HG03064 (cell line): ENCODE results near the gene TEAD4.

Experiments used
- ATAC-seq: cut with Tn5 transposase; IDR thresholded peaks from one replicate; pipeline ENCODE4 v1.9.1; 2021; ENCODE audit warnings: low read depth; ENCODE audit not compliant: unreplicated experiment

Gene TEAD4

DNA sequence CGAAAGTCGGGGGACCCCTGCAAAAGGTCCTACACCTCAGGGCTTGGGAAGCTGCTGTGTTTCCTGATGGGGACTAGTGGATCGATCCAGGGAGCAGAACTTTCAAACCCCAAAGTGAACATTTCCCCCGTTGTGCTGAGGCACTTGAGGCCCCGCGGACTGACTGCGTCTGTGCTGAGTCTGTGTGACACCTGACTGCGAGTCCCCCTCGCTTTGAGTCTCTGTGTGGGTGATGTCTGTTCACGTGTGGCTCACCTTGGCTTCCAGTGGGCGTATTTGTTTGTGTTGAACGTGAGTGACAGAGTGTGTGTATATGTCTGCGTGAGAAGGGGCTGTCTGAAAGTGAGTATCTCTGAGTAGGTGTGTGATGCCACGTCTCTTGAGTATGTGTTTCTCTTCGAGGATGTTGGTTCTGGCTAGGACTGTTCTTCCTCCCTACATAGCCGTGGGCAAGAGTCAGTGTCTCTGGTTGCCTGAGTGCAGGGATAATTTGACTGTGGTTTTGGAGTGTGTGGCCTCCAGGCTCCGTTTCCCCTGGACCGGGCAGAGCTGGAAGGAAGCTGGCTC lies 1.3 kb downstream of the TEAD4 start:
- no peak for ATAC-seq

DNA sequence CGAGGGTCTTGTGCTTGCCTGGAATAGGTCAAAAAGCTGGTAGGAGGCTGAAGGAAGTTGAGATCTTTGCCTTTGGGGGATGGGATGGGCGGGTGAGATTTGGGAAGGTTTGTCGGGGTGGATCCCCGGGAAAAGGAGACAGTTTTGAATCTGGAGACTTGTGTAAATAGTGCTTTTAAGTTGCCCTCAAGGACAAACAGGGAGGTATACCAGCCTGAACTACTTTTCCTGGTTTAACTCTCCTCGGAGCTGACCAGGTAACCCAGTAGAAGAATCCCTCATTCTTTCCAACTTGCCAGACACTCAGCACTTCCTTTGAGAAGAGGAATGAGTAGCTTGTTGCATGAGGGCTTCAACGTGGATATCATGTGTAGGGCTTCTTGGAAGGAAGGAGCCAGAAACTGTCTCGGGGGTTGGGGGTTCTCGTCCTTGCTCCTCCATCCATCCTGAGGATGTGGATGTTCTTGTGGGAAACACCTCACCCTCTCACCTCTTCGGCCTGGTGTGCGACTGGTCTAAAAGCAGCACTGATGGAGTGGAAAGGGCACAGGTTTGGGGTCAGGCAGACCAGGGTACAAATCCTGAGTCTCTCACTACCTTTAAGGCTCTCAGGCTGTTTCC lies 1.9 kb downstream of the TEAD4 start:
- ATAC-seq: no peak

DNA sequence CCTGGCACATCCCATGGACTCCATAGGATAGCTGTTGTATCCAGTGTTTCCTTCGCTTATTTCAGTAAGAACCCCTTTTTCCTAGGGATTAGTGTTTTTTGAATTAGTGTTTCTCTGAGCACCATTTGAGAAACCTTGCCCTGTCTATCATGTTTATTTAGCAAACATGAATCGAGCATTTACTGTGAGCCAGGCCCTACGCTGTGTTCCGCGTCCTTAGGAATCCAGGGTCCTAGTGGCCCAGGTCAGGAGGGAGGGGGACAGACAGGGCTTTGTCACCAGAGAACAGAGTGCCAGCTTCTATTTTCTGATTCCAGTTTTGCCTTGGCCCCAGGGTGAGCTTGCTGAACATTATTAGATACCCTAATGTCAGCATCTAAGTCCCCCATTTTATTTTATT lies 2.5 kb downstream of the TEAD4 start:
- ATAC-seq: no peak

DNA sequence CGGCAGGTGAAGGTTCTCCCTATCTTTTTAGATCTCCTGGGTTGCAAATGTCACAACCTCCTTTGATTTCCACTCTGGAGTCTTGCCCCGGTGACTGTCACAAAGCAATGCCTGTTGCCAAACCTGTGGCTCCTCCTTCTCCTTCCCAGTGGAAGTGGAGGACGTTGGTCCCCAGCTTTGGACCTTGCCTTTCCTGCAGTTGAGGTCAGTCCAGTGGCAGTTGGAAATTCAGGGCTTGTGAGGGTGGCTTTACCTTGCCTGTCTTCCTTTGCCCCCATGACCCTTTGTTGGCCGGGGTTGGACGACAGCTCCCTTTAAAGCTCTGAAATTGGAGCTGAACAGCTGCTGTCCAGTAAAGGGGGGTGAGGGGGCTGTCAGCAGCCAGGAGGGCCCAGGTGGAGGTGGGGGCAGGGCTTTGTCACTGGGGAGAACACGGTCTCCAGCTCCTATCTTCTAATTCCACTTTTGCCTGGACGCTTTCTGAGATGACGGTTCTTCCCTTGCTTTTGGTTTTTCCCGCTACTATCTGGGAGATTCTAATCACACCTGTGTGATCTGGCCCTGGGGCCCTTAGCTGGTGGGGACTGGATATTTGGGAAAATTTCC lies 4.1 kb downstream of the TEAD4 start:
- no peak for ATAC-seq

DNA sequence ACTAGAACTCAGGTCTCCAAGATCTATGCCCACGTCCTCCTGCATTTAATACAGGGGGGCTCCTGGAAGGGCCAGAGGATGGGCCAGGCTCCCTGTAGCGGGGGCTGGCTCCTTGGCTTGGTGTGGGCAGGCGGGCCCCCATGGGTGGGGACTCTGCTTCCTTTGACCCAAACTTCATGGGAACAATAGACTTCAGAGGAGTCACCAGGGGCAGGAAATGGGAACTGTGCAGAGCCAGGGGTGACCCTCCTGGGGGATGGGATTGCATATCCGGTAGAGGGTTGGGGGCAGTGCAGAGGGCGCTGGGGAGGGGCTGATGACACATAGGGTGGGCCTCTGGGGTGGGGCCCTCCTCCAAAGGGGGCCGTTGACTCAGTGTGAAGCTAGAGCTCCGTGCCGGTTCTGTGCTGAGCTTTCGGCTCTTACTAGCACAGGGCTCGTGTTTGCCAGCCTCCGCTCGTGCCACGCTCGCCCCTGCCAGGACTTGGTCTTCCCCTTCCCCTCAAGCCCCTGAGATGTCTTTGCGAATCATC lies 4.6 kb downstream of the TEAD4 start:
- ATAC-seq: no peak

DNA sequence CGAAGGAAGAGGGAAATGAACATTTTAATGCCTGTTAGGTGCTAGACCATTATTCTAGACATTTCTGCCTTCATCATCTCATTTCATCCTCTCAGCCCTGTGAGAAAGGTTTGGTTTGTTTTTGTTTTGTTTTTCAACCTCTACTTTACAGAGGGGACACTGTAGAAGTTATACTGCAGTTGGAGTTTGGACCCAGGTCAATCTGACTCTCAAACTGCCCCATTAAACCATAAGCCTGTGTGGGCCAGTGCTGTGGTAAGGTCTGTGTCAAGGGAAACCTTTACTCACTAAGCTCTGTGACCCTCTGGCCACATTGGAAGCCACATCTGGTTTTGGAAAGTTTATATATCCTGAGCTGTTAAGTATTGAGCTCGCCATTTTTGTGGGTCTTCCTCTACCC lies 8.5 kb downstream of the TEAD4 start:
- ATAC-seq: no peak

DNA sequence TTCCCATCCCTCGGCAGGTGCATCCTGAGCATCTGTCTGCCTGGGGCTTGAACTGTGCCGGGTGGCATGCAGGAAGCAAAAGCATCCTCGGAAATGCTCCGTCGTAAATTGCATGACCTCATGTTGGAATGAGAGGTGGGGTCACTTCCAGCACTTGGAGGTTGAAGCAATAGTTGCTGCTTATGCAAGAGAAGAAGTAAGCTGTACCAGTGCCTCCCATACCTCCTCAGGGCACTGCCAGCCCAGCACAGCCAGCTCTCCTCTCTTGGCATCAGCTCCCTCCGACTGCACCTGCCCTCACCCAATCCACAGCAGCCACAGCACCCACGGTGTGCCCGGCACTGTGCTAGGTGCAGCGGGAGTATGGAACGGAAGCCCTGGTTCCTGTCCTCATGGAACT lies 11.5 kb downstream of the TEAD4 start:
- no peak for ATAC-seq

DNA sequence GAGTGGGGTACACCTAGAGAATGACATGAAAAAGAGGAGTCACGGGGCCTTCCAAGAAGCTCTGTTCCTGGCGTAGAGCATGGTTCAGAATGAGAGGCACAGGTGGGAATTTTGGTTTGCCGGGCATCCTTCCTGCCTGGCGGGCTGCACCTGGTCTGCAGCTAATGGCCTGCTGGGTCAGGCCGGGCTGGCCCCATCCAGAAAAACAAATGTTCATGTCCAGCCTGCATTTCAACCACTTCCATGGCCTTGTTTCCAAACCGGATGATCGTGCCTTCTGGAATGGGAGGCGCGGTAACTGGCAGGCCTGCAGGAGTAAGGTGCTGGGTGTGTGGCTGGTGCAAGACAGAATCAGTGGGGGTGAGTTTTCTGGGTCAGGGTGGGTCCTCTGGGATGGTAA lies 14.4 kb downstream of the TEAD4 start:
- ATAC-seq: no peak

DNA sequence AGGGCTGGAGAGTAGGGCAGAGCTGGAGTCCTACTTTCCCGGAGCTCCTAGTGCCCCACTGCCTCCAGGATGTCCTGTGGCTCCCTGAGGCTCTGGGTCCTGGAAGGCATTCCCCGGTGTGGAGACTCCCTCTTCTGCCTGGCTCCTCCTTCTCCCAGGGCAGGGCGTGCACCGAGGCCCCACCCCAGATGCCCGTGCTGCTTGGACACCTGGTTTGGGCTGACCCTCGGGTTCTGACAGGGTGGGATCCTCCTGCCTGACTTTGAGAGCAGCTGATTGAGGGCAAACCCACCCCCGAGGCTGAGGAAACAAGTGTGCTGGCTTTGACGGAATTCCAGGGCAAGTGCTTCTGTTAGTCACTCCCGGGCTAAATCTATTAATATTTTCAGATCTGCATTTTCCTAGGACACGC lies 15.4 kb downstream of the TEAD4 start:
- ATAC-seq: no peak

DNA sequence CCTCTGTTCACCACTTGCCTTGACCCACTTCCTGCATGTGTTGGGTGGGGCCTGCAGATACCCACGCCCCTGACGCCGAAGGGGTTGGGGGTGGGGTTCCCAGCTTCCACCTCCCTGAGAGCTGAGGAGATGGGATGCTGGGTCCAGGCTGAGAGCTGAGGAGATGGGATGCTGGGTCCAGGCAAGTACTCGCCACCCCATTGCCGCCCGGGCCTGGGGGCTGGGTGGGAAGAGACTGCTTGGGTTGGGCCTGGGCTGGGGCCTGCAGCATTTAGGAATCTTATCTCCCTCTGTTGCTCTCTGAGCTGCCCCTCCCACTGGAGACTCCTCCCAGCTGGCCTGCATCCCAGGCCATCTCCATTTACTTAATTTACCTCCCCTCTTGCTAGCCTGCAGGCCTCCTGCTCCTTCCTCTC lies 17.4 kb downstream of the TEAD4 start:
- no peak for ATAC-seq

DNA sequence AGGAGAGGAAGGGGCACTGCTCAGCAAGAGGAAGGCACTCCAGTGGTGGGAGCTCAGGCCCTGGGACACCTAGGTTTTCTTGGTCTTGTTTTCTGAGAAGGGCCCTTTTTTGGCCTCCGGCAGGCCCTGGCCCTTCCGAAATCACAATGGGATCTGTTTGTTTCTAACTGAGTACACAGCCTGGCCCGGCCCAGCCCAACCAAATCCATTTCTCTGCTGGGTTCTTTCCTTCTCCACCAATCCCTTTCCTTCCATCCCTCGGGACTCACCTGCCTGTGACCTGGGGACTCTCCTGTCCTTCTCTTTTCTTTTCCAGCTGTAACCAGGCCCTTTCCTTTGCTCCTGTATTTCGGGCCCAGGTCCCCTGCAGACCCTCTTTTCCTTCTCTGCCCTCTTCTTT lies 18.6 kb downstream of the TEAD4 start:
- ATAC-seq: no peak

DNA sequence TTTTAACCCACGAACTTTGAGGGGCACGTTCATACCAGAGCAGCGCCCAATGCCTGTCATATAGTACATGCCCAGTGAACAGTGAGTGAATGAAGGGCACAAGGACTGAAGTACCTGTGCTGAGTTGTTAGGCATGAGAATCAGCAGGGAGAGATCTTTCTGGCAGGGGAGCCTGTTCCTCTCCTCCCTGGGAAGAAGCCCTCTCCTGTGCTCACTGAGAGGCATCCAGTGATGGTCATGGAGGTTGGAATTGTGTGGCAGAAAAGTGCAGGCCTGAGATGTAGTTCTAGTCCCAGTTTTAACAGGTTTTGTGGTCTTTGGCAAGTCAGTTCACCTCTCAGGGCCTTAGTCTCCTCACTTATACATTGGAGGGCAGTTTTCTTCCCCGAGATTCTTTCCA lies 20.6 kb downstream of the TEAD4 start:
- no peak for ATAC-seq

DNA sequence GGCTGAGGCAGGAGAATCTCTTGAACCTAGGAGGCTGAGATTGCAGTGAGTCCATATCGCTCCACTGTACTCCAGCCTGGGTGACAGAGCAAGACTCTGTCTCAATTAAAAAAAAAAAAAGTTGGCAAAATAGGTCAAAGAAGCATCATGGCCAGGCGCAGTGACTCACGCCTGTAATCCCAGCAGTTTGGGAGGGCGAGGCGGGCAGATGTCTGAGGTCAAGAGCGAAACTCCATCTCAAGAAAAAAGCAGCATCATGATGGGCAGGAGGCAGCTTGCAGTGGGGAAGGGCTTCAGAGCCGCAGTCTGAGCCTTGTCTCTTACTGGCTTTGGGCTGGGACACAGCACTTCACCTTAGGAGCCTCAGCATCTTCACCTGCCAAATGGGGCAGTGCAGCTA lies 21.4 kb downstream of the TEAD4 start:
- ATAC-seq: no peak

DNA sequence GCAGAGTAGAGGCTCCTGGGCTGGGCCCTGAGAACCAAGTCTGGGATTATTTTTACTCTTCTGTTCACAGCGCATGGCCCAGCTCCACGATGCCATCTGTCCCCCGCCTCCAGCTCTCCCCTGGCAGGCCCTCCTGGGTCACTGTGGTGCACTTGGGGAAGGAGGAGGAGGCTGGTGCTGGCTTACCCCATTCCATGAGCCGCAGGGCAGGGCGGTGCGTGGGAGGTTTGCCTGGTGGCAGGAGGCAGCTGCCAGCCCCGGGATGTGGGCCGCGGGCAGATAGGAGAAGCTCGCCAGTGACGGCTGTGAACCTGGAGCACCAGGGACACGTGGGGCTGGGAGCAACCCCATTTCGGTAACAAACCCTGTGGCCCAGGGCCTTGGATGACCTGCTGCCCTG lies 23.2 kb downstream of the TEAD4 start:
- ATAC-seq: no peak

DNA sequence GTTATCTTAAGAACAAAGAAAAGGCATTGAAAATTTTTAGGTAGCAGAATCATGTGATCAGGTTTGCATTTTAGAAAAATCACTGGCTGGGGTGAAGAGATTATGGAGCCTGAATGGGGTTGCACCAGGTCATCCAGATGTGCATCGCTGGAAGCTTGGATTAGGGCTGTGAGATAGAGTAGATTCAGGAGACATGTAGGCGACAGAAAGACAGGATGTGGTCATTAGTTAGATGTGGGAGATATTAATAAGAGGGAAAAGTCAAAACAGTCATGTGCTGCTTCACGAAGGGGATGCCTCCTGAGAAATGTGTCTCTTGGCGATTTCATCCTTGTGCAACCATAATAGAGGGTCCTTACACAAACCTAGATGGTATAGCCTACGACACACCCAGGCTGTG lies 25.1 kb downstream of the TEAD4 start:
- ATAC-seq: no peak

DNA sequence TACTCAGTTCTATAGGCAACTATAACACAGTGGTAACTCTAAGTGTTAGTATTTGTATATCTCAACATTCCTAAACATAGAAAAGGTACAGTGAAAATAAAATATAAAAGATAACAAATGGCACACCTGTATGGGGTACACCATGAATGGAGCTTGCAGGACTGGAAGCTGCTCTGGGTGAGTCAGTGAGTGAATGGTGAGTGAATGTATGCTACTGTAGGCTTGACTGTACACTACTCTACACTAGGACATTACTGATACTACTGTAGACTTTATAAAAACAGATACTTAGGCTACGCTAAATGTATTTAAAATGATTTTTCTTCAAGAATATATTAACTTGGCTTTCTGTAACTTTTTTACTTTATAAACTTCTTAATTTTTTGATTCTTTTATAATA lies 25.5 kb downstream of the TEAD4 start:
- no peak for ATAC-seq

DNA sequence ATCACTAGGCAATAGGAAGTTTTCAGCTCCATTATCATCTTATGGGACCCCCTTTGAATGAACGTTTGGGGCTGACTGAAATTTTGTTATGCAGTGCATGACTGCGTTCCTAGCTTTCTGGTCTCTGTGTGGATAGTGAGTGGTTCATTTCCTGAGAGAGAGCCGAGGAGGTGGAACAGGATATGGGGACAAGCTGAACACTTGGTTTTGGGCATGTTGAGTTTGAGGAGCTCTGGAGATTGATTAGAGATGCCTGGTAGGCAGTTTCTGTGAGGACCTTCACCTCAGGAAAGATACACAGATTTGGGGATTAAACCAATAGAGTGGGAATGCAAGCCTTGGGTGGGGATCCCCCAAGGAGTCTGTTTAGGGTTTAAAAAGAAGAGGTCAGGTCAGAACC lies 27.7 kb downstream of the TEAD4 start:
- ATAC-seq: no peak

DNA sequence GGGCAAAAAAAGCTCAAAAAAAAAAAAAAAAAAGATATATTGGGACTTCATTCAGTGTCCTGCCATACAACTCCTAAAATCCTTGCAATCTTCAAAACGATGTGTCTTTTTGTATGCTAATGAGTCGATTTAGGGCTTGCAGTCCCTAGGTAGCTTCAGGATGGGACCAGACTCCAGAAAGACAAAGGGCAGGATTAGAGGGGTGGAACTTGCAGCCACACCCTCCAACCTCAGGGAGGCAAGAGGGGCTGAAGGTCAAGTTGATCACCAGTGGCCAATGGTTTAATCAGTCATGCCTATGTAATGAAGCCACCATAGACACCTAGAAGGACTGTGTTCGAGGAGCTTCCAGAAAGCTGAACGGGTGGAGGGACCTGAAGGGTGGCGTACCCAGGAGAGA lies 29.3 kb downstream of the TEAD4 start:
- no peak for ATAC-seq

DNA sequence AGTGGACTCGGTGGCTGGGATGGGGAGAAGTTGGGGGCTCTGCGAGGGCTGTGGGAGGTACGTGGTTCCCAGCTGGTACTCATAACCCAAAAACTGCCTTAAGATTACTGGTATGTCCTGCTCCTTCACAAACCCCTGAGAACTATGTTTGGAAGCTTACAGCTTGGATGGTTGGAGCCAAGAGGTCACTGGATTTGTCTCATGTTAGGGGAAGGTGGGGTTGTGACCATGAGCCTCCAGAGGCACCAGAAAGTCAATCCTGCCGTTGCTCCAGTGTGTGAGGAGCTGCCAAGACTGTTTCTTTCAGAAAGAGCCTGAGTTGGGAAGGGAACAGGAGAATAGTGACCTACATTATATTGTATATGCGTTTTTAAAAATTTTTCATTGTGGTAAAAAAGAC lies 33.5 kb downstream of the TEAD4 start:
- ATAC-seq: no peak

DNA sequence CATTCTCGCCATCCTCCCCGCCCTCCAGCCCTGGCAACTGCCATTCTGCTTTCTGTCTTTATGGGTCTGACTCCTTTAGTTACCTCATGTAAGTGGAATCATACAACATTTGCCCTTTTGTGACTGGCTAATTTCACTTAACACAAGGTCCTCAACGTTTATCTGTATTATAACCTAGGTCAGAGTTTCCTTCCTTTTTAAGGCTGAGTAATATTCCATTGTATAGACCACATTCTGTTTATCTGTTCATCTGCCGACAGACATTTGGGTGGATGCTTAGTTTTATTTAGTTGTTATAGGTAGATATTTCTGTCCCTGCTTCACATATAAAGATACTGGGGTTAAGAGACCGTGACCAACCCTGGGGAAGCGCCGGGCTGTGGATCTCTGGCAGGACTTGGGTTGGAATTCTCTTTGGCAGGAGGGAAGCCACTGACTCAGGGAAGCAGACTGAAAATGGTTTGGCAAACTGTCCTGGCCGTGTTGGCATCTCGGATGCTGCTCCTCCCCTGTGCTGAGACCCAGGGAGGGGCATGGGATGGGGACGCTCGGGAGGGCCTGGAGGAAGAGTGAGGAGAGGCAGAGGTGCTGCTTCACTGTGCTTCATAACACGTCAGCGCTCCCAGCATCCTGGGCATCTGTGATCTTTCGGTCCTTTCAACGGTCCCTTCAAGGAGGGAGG lies 38.9 kb downstream of the TEAD4 start:
- ATAC-seq: no peak

DNA sequence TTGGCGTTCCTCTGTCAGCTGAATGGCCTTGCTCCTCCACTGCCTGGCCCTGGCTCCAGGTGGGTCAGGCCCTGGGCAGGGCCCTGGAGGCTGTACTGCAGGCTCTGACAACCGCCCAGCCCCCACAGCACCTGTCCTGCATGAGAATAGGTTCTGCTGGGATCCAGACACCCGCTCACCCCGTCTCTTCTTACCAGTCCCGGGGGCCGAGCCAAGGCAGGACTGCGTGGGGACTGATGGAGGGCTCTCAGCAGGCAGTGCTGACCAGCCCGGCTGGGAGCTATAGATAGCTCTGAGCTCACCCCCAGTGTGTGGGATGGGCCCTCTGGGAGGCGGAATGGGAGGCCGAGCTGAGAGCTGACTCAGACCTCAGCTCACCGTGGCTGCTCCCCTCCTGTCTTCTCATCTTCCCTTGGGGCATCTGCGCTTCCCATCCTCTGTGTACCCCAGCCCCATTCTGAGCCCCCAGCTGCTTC lies 39.6 kb downstream of the TEAD4 start:
- ATAC-seq: no peak
